GM12891 (cell line): Measurements from ENCODE around the gene CTNNA3.

Experiments
- PAX5 ChIP-seq: IDR thresholded peaks from 2 replicates; pipeline ENCODE4 v1.6.1; 2011; ENCODE audit warnings: low read length, moderate library complexity, mild to moderate bottlenecking; ENCODE audit not compliant: insufficient read depth, severe bottlenecking
- POLR2A ChIP-seq: IDR thresholded peaks from 2 replicates; pipeline ENCODE4 v1.6.1; 2011; ENCODE audit warnings: low read depth, low read length, control low read depth
- POLR2AphosphoS5 ChIP-seq: IDR thresholded peaks from 2 replicates; pipeline ENCODE4 v1.6.1; 2011; ENCODE audit warnings: low read depth, low read length, control low read depth
- SPI1 ChIP-seq: IDR thresholded peaks from 2 replicates; pipeline ENCODE4 v1.6.1; 2011; ENCODE audit warnings: low read depth, low read length, control low read depth
- TAF1 ChIP-seq: IDR thresholded peaks from 2 replicates; pipeline ENCODE4 v1.6.1; 2011; ENCODE audit warnings: low read depth, low read length, control low read depth

- TF ChIP-seq POLR2A: no peak
- no peak for TF ChIP-seq POLR2AphosphoS5
- TF ChIP-seq TAF1: no peak
- no peak for TF ChIP-seq SPI1
- TF ChIP-seq PAX5: no peak
These were observed 37.5 kb upstream of the CTNNA3 start for GRCh38 chr10:67733511-67733910.
